Activated T-helper 1 cell treated with anti-CD3 and anti-CD28 coated beads, Interleukin-2, amount 50 U/mL, for 16 hours (primary cell): Measurements from ENCODE around the gene CACNB1.

ENCODE experiments used
- DNase-seq, 2 donors: peaks; one replicate each; pipeline ENCODE4 v3.0.0-alpha.2; 2020; ENCODE audit warnings: low read depth in 1 of 2, low spot score in 1 of 2

CACNB1 gene

DNA sequence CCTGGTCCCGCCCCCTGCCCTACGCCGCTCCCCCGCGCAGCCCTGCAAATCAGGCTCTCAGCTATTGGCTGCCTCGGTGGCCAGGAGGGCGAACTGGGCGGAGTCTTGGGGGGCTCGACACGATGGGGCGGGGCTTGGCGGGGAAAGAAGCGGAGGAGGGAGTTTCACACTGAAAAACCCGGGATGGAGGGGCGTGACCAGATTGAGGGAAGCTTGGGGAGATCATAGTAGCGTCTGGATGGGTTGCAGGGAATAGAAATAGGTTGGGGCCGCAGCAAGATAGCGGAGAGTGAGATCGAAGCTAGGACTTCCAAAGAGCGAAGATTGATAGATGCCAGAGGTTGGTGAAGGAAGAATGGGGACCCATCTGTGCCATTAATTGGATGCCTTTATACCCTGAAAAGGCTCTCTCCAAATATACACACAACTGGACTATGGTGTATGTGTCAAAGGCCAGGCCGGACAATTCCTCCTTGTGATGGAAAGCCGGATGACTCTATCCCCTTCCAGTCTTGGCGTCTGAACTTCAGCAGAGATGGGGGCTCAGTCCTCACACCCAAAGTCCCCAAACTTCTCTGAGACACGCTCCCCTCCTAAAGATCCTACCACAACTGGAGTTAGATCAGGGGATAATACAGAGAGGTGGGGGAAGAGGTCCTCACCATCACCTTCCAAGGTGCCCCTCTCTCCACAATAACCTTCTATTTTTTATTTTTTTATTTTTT, 28.7 kb upstream of the CACNB1 start:
- DNase-seq, result no peak

DNA sequence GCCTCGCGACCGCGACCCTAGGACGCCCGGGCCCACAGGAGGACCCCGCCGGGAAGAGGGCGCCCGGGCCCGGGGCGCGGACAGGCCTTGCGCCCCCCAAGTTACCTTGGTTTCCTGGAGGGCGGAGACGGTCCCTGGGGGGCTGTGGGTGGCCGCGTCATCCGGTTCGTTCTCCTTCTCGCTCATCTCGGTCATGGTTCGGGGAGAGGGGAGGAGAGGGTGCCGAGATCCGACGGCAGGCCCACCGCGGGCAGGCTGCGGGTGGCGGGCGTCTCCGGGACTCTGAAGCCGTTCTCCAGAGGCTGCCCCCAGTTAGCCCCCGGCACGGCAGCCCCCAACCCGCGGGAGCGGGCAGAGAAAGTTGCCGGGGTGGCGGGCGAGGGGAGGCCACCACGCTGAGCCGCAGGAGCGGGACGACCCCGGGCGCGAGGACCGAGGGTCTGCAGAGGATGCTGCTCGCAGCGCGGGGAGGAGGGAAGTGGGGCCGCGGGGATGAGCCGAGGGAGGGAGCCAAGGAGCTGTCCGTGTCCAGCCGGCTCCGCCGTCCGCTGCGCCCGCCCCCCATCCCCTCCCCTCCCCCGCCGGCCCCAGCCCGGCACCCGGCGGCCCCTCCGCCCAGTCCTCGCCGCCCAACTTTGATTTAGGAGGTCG, 28.0 kb upstream of the CACNB1 start, which contains the start of gene STAC2:
STAC2 (minus strand) TSS at position 638 of the 651 bp plus-strand sequence; CDS start at position 195, 443 bp downstream.
- DNase-seq, result no peak

GRCh38 chr17:39224778-39225307, 27.4 kb upstream of the CACNB1 start:
- no peak for DNase-seq

- DNase-seq, result no peak
Observed at GRCh38 chr17:39223907-39224777, 26.7 kb upstream of the CACNB1 start.

DNA sequence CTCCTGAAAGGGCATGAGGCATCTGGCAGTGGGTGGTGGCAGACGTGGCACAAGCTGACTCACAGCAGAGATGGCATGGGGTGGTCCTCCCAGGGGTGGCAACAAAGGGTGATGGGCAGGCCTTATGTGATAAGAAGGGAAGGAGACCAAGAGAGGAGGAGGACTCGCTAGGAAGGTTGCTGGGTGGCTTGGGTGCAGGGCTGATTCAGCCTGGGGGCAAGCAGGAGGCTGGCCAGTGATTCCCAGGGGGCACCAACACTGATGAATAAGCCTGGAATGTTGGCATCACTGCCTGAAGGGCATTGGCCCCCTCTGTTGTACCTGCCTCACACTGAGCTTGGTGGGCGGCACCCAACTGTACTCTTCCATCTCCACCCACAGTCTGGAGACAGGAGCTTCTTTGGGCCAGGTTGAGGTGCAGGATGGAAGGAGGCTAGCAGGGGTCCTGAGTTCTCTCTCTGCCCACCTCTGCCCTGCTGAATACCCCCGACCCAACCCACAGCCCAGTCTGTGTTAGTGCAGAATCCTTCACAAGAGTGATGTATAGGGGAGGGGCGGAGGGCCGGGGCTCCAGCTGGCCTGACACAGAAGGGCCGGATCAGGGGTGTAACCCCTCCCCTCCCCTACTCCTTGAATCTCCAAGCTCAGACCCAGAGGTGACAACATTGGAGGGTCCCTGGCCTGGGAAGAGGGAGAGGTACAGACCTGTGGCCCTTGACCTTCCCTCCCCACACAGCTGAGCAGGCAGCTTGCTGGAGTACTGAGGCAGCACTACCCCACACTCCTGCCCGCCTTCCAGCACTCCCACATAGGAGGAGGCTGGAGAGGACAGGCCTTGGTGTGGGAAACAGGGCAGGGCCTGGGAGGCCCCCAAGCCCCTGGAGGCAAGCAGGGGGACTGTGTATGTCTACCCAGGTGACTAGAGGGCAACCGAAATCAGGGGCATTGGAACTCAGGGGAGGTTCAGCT, 25.7 kb upstream of the CACNB1 start:
- DNase-seq, result no peak

DNA sequence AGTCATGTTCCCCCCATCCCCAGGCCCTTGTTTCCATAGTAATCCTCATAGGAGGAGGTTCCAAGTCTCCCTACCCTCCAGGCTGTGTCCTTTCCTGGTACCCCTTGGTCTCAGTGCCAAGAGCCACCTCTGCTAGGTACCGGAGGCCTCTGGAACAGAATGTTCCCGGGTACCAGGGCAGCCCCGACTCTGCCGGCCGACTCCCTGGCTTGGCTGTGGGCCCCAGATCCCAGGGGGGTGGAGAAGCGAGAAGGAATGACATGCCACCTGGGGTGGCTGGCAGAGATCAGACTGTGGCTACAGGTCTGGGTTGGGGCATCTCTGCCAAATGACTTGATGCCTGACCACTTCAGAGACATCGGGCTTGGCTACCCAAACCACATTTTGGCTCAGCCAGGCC, 24.7 kb upstream of the CACNB1 start:
- DNase-seq, result no peak

- DNase-seq, result no peak
Observed at GRCh38 chr17:39221572-39221971, 24.1 kb upstream of the CACNB1 start.

- DNase-seq, result no peak
Observed at GRCh38 chr17:39219647-39220154, 22.2 kb upstream of the CACNB1 start.

DNA sequence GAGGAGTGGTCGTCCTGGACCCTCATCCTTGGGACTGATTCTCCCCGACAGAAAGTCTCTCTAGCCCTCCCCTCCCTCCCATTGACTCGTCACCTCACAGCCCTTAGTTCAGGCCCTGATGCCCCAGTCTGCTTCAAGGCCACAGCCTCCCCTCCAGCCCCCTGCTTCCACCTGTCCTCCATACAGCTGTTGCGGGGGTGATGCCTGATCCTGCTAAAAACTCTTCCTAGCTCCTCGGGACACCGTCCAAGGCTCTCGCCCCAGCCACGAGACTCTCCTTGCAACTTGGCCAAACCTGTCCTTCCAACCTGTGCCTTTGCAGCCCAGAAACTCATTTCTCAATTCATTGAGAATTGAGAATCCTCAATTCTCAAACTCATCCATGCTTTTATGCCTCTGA, 21.4 kb upstream of the CACNB1 start:
- DNase-seq, result no peak

- DNase-seq, result no peak
Observed at GRCh38 chr17:39217734-39218369, 20.4 kb upstream of the CACNB1 start.

- DNase-seq, result no peak
Observed at GRCh38 chr17:39213852-39214251, 16.4 kb upstream of the CACNB1 start.

- DNase-seq, result no peak
Observed at GRCh38 chr17:39212841-39213480, 15.5 kb upstream of the CACNB1 start.

DNA sequence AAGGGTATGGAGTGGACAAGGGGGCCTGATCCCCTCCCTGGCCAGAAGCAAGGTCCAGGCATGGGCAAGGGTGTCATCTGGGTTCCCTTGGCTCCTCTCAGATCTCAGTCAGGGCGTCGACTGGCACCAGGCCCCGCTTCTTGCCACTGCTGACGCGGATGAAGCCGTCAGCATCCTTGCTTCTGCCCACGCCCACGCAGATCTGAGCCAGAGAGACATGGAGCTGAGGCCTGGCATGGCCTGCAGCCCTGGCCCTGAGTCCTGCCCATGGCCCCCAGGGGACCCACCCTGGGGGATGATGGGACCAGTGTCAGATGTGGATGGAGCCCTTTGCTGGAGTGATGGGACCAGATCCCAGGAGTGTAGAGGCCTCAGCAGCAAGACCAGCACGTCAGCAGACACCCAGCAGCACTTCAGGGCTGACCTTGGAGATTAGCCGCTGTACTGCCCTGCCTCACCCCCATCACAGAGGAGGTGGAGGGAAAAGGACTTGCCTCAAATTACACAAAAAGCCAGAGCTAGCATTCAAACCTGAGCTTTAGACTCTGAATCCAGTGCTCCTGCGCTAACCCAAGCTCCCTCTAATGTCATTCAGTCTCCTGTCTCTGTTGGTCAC, 14.8 kb upstream of the CACNB1 start:
- no peak for DNase-seq

DNA sequence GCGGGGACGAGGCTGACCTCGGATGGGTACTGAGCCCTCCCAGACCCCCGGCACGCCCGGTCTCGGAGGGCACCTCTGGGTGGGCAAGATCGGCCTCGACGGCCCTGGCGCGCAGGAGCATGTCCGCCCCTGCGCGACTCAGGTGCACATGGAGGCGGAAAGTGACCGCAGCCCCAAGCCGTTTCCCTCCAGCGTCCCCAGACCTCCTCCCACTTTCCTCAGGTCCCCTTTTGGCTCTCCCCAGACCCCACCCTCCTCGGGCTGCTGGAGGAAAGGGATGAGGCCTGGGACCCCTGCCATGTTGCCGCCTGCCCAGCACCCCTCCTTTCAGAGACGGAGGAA, 12.6 kb upstream of the CACNB1 start:
- DNase-seq, result no peak

DNA sequence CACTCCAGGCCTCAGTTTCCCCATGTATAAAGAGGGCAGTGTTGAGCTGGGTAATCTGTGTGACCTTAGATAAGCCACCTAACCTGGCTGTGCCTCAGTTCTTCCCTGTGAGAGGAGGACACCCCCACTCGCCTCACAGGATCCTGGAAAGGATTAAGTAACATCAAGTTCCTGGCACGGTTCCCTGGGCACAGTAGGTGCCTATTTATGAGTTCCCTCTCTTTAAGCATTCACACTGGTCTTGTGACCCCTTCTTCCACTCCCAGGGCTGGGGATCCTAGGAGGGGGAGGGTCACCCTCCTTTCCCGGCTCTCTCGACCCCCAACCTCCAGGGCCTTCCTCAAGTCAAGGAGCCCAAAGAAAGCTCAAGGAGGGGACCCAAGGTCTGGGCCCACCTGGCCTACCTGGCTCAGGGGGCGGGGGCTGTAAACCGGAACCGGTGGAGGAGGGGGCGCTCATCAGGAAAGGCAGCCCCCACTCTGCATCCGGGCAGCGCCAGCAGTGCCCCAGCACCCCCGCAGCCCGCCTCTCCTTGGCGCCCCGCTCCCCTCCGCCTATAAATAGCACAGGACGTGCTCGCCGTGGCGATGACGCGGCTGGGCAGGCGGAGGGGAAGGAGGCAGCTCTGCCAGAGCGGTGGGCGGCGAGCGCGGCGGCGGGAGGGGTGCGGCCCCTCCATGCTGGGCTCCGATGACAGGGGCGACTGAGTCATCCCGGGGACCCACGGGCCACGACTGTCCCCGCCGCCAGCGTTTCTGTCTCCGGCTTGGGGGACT, 12.0 kb upstream of the CACNB1 start:
- DNase-seq, result peak in 1 of 2 donors; percentile 60

GRCh38 chr17:39208893-39209292, 11.4 kb upstream of the CACNB1 start:
- no peak for DNase-seq

- no peak for DNase-seq
Observed at GRCh38 chr17:39208136-39208535, 10.7 kb upstream of the CACNB1 start.

DNA sequence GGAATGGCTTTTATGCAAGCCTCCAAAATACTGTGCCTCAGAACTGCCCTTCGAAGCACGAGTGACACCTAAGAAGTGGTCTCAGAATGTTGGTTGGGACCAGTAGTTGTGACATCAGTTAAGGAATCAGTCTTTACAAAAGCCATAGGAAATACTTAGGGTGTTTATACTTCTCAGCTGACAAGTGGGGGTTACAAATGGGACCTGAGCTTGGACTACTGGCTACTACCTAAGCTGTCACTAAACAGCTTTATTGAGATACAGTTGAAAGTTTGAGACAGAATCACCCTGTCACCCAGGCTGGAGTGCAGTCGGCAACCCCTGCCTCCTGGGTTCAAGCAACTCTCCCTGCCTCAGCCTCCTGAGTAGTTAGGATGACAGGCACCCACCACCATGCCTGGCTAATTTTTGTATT, 7.7 kb upstream of the CACNB1 start:
- no peak for DNase-seq
